AG20443 (cell line): Measurements from ENCODE around the gene HDAC6.
"Not testable (repeated sequence)": the region's sequence is repeated elsewhere in the genome, so short reads cannot be mapped to it uniquely, and the experiment has no call there.

Experiments
- DNase-seq: peaks from one replicate; pipeline ENCODE4 v3.0.0; 2012; ENCODE audit warnings: low spot score, mixed read lengths

Gene HDAC6

DNA sequence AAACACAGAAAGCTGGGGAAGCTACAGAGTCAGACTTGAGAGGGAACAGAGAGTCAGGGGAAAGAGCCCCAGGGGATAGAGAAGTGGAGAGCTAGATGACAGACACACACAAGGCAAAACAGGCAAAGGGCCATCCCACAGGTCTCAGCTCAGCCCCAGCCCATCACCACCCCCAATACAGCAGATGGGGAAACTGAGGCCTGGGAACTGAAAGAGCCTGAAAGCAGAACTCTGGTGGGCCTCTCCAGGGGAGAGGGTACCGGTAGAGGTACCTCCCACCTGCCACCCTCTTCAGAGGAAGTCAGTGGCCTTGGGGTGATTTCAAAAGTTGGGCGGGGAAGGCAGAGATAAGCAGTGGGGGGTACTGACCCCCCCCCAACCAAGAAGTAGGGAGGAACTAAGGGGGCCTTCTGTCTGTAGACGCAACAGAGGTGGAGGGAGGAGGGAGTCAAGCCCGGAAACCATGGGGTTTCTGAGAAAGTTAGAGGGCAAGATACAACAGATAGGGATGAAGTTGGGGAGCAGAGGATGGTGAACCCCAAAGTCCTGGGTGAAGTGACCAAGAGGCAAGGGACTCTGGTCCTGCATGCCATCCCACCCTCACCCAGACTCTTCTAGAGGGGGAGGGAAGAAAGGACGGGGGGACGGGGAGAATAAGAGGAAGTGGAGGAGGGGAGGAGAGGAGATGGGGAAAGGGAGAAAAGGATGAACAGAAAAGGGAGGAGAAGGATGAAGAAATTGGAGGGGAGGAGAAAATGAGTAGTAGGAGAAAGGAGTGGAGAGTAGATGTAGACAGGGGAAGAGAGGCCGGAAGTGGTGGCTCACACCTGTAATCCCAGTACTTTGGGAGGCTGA lies 12.3 kb upstream of the HDAC6 start:
- no peak for DNase-seq

DNA sequence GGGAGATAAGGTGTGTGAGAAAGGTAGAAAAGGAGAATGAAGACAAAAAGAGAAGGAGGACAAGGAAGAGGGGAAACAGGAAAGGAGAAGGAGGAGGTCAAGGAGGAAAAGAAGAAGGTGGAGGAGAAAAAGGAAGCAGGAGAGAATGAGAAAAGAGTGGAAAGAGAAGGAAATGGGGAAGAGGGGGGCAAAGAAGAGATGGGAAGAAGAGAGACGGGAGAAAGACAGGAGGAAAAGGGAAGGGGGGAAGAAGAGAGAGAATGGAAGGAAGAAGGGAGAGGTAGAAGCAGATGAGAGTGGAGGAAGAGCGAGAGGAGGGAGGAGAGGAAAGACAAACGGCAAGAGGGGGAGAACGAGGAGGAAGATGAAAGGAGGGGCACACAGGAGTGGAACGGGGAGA lies 11.4 kb upstream of the HDAC6 start:
- DNase-seq, result no peak

DNA sequence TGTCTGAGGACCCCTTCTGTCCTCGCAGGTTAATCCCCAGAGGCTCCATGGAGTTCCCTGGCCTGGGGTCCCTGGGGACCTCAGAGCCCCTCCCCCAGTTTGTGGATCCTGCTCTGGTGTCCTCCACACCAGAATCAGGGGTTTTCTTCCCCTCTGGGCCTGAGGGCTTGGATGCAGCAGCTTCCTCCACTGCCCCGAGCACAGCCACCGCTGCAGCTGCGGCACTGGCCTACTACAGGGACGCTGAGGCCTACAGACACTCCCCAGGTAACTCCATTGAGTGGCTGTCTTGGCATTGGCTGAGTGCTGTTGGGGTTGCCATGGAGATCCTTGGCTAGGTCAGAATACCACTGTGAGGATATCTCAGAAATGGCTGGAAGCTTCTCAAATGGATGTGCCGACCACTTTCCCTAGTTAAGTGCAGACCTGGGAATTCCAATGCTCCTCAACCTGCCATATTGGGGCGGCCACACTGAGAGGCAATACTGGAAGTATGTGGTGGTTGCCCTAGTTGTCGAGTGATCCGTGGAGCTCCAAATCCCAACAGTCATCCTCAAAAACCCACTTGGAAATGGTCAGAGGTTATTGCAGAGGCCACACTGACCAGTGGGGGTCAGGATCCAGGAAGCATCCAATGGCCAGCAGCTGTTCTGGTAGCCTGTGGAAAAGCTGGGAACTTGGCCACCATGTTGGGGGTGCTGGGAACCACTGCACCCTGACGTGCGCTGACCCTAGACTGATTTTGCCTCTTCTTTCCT lies 10.6 kb upstream of the HDAC6 start:
- no peak for DNase-seq

DNA sequence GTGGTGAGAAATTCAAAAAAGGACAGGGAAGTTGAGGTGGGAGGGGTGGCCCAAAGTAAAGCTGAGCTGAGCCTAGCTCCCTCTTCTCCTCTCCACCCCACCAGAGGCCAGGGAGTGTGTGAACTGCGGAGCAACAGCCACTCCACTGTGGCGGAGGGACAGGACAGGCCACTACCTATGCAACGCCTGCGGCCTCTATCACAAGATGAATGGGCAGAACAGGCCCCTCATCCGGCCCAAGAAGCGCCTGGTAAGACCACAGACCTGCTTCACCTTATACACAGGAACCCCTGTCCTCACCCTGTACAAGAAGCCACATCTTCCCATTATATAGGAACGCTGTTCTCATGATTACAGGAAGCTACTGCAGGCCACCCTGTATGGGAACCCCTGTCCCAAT lies 9.6 kb upstream of the HDAC6 start:
- no peak for DNase-seq

DNA sequence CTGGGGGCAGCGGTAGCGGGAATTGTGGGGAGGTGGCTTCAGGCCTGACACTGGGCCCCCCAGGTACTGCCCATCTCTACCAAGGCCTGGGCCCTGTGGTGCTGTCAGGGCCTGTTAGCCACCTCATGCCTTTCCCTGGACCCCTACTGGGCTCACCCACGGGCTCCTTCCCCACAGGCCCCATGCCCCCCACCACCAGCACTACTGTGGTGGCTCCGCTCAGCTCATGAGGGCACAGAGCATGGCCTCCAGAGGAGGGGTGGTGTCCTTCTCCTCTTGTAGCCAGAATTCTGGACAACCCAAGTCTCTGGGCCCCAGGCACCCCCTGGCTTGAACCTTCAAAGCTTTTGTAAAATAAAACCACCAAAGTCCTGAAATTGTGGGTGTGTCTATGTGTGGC lies 7.9 kb upstream of the HDAC6 start:
- DNase-seq, result no peak

DNA sequence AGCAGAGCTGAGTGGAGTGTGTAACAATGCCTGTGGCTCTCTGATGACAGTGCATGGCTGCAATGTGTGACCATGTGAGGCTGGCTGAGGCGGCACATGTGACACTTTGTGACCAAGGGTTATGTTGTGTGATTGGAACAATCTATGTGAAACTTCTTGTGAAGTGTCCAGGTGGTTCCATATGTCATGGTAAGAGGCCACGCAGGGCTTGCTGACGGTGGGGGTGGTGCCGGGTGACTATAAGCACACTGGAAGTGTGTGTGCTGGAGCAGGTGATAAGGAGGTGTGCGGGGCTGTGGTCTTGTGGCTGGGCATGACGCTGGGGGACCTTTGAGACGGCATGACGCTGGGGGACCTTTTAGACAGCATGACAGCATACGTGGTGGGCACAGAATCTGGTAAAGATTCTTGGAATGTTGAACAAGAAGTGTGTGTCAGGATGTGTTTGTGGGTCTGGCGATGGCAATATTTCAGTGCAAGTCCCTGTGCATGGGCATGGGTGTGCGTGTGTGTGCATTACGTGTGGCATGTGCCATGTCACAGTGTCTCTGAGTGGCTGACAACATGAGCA lies 7.4 kb upstream of the HDAC6 start:
- no peak for DNase-seq

DNA sequence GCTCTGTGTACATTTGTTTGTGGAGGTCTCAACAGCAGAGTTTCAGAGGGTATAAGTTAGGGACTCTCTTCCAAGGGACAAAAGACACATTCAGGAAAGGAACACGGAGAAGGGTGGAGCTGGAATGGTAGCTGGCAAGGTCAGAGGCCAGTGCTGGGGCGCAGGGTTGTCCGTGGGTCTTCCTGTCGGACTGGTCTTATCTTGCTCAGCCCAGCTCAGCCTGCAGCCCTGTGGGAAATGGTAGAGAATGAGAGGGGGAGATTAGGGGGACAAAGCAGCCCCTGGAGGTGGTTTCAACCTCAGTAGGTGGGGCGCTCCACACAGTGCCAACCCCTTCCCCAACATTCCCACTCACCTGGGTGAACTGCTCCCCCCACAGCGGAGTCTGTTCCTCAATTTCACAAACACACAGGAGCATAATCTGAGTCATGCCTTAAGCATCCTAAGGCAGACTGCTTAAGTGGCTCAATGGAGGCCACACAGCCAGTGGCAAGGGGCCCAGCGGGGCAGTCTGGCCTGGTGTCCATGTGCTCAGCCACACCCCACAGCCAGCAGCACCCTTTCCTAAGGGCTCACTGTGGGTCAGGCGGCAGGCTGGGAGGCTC lies 6.9 kb upstream of the HDAC6 start:
- peak; percentile 75 for DNase-seq

DNA sequence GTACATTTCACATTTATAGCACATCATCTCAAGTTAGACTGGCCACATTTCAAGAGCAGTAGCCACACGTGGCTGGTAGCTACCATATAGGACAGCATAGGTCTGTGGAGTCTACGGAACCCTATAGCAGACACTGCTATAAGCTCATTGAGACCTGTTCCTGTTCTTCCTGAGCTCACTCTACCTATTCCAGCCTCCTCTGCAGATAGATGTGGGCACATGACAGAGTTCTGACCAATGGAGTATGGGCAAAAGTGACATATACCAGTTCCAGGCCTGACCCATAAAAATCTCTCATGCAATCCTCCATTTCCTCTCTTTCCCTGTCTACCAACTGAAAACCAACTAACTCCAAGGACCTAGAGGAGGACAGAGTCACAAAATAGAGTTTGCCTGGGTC lies 3.5 kb upstream of the HDAC6 start:
- DNase-seq, result no peak

DNA sequence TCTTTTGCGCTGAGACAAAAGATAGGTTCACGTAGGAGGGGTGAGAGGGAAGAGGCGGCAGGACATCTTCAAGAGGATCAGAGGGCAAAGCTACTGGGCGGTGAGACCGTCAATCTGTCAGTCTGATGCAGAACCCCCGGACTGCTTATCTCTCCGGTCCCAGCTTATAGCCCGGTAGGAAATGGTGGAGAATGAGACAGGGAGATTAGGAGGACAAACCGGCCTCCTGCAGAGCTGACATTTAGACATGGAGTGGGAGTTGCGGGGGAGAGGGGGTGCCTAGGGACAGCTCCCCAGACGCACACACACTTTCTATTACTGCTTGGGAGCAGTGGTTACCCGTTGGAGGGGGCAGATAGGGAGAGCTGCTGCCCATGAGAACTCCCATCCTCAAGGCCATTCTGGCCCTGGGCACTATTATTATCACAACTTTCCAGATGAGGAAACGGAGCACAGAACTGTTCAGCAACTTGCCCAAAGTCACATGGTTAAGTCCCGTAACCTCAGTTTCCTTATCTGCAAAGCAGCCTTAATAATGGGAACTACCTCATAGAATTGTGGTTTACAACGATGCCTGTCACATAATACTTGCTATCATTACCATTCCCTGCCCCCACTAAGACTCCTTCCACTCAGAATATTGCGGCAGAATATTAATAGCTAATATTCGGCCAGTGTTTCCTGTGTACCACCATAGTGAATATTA lies 1.1 kb upstream of the HDAC6 start:
- no peak for DNase-seq

DNA sequence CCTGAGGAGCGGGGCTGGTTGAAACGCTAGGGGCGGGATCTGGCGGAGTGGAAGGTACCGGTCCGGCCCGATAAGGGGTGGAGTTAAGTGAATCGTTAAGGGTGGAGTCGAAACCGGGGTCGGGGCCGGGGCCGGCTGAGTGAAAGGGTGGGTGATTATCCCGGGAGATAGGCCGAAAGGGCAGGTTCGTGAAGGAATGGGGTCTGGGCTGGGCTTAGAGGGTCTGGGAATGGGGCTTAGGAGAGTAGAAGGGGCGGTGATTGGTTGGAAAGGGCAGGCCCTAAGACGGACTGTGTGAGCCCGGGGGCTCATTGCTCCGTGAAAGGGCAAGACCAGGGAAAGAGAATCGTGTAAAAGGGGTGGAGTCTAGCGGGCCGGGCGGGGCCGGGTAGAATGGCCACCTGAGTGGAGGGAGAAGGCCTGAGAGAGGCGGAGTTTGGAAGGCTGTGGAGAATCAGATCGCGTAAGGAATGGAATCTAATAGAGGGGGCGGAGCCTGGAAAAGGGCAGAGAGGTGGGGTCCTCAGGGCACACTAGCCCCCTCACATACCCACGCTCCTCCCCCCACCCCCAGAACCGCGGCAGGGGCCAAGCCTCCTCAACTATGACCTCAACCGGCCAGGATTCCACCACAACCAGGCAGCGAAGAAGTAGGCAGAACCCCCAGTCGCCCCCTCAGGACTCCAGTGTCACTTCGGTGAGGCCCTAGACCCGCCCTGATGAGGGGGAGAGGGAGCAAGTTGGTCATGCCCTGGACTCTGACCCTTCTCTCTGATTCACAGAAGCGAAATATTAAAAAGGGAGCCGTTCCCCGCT lies 430 bp downstream of the HDAC6 start:
- peak; percentile 75 for DNase-seq

DNA sequence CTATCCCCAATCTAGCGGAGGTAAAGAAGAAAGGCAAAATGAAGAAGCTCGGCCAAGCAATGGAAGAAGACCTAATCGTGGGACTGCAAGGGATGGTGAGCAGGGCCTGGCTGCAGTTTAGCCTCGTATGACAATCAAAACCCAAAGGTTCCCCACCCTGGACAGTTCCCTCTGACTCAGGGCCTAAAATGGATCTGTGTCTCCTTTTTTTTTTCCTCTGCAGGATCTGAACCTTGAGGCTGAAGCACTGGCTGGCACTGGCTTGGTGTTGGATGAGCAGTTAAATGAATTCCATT lies 986 bp downstream of the HDAC6 start:
- DNase-seq, result no peak

DNA sequence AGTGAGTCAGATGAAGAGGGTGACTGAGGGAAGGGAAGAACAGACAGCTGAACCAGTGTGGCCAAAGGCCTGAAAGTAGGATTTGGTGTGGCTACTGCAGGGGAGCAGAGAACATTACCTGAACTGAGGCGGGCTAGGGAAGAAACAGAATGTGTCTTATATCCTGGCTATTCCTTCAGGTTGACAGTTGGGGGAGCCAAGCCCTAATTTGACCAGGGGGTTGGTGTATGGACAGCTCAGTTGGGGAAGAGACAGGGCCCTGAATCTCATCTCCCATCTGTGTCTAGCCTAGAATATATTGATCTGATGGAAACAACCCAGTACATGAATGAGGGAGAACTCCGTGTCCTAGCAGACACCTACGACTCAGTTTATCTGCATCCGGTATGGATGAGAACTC lies 4.2 kb downstream of the HDAC6 start:
- no peak for DNase-seq

DNA sequence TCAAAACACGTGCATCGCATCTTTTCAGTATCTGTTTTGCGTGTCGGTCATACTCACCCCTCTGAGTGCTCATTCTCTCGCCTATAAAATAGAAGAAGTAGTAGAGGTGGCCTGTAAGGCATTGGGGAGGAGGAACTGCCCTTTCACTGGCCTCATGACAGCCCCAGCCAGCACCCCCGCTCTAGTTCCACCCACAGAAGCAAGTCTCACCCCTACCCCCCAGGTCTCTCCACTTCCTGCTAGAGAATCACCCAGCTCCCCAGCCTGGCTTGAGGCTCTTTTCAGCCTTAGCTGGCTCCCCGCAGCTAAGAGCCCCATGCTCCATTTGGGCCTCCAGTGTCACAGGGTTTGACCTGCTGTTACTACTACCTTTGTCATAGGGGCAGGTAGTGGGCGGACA lies 11.8 kb downstream of the HDAC6 start:
- no peak for DNase-seq

DNA sequence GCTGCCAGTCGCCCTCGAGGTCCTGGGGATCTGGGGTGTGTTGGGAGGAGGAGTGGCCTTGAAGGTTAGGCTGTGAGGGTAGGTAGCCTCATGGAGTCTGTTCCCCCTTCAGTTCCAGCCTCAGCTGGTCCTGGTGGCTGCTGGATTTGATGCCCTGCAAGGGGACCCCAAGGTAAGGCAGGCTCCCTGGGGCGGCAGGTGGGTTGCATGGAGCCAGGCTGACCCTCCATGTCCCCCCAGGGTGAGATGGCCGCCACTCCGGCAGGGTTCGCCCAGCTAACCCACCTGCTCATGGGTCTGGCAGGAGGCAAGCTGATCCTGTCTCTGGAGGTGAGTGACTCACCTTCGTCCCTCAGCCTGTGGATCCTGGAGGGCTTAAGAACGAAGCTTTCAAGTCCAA lies 12.9 kb downstream of the HDAC6 start:
- no peak for DNase-seq

DNA sequence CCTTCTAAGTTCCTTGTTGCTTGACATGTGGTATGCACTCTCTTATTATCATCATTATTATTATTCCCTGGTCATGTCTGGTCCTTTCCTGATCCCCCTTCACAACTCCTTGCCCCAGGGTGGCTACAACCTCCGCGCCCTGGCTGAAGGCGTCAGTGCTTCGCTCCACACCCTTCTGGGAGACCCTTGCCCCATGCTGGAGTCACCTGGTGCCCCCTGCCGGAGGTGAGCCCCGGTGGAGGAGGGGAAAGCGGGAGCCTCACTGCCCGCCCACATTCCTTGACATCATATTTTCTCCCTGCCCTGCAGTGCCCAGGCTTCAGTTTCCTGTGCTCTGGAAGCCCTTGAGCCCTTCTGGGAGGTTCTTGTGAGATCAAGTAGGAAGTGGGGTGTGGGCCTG lies 13.4 kb downstream of the HDAC6 start:
- no peak for DNase-seq

DNA sequence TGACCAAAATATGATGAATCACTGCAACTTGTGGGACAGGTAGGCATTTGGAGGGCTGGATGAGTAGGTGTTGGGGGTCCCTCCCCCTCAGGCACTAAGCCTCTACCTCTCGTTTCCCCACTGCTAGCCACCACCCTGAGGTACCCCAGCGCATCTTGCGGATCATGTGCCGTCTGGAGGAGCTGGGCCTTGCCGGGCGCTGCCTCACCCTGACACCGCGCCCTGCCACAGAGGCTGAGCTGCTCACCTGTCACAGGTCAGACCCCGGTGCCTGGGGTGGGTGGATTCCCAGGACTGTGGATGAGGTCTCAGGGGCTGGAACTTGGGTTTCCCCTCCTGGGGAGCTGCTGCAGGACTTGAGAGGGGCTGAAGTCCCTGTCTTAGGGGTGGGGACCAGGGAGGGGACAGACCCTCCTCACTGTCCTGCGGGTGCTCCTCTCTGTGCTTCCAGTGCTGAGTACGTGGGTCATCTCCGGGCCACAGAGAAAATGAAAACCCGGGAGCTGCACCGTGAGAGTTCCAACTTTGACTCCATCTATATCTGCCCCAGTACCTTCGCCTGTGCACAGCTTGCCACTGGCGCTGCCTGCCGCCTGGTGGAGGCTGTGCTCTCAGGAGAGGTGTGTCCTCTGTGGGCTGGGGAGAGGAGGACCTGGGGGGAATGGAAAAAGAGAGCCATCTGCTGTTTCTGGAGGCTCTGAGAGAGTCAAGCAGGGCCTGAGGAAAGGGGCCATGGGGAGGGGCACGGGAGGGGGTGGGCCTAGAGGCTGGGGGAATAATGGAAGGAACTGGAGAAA lies 14.3 kb downstream of the HDAC6 start:
- no peak for DNase-seq

DNA sequence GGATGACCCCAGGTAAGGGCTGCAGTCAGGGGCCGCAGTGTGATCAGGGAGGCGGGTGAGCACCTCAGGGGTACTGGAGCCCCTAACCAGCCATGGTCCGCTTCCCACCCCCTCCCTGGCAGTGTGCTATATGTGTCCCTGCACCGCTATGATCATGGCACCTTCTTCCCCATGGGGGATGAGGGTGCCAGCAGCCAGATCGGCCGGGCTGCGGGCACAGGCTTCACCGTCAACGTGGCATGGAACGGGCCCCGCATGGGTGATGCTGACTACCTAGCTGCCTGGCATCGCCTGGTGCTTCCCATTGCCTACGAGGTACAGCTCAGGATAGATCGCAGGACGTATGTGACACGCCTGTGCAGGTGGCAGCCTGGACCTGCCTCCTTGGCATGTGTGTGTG lies 16.2 kb downstream of the HDAC6 start:
- no peak for DNase-seq

DNA sequence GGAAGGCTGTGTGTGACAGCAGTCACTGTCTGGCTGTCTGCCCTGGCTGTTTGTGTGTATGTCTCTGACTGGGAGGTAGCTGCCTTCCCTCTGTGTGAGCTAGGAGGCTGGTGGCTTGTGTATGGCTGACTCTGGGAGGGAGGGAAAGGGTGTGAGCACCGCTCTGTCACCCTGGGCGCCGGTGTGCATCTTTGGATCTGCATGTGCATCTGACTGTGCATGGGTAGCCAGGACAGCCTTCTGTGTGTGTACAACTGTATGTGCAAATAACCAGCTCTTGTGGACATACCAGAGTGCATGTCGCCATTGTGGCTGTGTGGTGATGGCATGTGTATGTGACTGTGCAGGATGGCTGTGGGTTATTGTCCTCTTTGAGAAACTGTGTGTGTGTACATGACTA lies 17.0 kb downstream of the HDAC6 start:
- DNase-seq, result no peak

DNA sequence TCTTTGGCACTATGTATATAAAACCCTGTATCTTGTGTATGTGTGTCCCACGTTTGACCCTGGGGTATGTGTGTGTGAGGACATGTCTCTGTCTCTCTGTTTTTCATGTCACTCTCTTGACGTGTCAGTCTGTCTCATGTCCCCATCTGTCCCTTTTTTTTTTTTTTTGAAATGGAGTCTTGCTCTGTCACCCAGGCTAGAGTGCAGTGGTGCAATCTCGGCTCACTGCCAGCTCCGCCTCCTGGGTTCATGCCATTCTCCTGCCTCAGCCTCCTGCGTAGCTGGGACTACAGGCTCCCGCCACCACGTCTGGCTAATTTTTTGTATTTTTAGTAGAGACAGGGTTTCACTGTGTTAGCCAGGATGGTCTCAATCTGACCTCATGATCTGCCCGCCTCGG lies 17.5 kb downstream of the HDAC6 start:
- DNase-seq, result not testable (repeated sequence)

DNA sequence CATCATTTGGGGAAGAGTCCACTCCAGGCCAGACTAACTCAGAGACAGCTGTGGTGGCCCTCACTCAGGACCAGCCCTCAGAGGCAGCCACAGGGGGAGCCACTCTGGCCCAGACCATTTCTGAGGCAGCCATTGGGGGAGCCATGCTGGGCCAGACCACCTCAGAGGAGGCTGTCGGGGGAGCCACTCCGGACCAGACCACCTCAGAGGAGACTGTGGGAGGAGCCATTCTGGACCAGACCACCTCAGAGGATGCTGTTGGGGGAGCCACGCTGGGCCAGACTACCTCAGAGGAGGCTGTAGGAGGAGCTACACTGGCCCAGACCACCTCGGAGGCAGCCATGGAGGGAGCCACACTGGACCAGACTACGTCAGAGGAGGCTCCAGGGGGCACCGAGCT lies 21.2 kb downstream of the HDAC6 start:
- no peak for DNase-seq

DNA sequence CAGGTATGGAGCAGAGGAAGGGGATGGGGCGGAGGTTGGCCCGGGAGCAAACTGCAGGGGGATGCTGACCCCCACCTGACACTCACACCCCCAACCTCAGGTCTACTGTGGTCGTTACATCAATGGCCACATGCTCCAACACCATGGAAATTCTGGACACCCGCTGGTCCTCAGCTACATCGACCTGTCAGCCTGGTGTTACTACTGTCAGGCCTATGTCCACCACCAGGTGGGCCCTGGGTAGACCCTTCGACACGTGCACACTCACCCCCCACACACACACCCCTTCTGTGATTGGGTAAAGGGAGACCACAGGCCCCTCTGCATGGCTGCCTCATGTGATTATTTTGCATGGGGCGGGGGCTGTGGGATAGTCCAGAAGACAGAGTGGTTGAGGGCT lies 22.2 kb downstream of the HDAC6 start:
- no peak for DNase-seq
